EH (cell line): ENCODE data around the gene ENO2.

ENCODE experiments used
- DNase-seq: peaks from one replicate; pipeline ENCODE4 v3.0.0-alpha.2; 2015; ENCODE audit warnings: low read depth

ENO2 gene

DNA sequence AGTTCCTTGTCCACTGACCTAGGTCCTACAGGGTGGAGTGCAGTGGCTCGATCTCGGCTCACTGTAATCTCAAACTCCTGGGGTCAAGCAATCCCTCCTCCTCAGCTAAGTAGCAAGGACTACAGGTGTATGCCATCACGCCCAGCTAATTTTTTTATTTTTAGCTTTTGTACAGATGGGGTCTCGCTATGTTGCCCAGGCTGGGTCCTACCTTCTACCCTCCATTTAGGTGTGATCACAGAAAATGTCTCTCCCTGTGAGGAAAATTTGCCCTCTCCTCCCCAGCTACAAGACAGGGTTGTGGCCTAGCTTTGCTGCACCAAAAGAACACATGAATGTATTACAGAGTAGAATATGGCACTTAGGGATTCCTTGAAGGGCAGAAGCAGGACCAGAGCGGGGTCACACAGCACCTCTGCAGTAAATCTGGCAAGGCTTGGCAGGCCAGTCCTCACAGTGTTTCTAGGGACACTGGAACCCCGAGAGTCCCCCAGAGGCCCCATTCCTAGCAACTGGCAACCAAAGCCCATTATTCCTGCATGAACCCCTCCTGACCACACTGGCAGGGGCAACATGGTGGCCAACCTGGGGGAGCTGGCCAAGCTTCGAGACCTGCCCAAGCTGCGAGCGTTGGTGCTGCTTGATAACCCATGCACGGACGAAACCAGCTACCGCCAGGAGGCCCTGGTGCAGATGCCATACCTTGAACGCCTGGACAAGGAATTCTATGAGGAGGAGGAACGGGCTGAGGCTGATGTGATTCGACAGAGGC lies 2.0 kb upstream of the ENO2 start:
- no peak for DNase-seq

DNA sequence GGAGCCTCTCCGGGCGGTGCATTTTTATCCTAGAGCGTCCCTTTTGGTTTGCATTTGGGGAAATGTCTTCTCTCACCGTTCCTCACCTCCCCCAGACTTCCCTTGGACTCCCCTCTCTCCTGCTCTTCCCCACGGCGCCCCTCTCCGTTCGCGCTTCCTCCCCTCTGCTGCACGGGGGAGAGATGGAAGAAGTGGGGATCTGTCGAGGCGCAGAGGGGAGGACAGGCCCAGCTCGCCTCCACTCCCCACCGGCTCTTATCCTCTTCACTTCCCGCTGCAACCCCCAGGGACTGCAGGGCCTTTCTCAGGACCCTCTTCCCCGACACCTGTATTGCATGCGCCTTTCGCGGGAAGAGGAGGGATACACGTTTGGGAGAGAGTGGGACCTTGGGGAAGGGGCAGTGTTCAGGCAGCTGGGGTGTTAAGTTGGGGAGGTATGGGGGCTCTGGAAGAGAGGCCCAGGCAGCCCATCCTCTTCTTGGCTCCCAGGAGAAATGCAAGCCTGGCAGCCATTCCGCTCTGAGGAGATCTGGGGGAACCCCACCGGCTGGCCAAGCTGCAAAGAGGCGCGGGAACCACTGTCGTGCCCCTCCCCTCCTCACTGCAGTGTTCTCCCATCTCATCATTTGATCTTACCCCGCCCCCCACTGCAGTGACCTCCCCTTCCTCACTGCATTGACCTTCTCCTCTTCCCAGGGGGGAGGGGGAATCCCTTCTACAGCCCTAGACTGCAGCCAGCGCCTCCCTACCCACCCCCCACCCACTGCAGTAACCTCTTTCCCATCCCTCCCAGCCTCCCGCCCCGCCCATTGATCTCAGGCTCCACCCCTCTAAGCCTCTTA lies 788 bp downstream of the ENO2 start:
- peak; percentile 47 for DNase-seq

DNA sequence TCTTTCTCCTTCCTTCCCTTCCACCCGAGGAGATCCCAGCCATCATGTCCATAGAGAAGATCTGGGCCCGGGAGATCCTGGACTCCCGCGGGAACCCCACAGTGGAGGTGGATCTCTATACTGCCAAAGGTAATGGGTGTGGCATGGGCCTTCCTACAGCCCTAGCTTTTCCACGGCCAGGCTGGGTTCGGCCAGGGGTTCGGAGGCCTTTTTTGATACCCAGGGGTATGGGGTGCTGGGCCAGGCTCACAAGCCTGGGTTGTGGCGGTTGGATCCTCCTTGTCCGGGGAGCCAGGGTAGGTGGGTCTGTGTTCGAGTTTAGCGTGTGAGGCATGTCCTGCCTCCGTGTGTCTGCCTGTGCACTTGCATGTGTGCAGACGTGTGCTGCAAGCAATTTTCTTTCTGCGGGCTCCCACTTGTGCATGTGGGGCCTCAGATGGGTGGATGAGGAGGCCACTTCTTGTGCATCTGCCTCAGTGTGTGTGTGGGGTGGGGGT lies 1.5 kb downstream of the ENO2 start:
- no peak for DNase-seq

DNA sequence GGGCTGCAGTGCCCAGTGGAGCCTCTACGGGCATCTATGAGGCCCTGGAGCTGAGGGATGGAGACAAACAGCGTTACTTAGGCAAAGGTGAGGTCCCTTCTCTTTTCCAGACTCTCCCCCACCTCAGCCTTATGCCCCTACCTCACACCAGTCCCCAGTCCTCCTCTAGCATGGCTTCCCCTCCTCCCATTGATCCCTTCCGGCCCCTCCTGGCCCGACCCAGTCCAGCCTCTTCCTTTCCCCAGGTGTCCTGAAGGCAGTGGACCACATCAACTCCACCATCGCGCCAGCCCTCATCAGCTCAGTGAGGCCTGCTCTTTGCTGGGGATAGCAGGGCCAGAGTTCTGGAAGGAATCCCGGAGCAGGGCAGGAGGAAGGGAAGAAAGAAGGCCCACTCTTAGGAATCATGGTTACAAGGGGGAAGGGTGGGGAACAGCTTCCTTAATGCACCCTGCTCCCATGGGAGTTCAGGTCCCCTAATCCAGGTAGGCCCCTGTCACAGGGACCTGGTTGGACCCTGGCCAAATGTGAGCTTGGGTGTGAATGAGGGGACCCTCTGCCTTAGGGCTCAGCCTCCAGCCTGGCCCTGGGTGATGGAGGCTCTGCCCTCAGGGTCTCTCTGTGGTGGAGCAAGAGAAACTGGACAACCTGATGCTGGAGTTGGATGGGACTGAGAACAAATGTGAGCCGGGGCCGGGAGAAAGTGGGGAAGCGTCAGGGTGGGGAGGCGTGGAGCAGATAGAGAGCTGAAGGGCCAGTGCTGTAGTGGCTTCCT lies 2.2 kb downstream of the ENO2 start:
- no peak for DNase-seq

DNA sequence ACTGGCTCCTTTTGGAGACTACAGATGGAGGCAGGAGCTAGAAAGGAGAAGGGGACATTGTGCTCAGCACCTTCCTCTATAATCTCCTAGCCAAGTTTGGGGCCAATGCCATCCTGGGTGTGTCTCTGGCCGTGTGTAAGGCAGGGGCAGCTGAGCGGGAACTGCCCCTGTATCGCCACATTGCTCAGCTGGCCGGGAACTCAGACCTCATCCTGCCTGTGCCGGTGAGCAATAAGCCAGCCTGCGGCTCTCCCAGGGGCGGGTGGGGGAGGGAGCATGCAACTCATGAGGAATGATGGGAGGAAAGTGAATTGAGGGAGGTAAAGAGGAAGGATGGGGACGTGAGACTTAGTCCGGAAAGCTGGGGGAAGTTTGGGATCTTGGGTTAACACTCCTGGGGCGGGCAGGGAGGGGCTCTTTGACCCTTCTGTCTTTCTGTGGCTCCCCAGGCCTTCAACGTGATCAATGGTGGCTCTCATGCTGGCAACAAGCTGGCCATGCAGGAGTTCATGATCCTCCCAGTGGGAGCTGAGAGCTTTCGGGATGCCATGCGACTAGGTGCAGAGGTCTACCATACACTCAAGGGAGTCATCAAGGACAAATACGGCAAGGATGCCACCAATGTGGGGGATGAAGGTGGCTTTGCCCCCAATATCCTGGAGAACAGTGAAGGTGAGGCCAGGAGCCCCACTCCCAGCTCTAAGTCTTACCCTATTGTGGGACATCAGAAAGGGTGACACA lies 3.3 kb downstream of the ENO2 start:
- peak; percentile 58 for DNase-seq

DNA sequence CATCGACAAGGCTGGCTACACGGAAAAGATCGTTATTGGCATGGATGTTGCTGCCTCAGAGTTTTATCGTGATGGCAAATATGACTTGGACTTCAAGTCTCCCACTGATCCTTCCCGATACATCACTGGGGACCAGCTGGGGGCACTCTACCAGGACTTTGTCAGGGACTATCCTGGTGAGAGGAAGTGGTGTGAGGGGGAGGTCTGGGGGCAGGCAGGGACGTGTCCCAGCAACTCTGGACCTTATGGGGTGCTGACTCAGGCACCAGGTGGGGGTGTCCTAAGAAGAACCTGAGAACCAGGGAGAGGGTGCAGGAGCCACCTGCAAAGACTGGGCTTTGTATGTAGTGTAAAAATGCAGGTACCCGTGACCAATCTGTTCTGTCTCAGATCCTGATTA lies 5.2 kb downstream of the ENO2 start:
- DNase-seq = no peak

DNA sequence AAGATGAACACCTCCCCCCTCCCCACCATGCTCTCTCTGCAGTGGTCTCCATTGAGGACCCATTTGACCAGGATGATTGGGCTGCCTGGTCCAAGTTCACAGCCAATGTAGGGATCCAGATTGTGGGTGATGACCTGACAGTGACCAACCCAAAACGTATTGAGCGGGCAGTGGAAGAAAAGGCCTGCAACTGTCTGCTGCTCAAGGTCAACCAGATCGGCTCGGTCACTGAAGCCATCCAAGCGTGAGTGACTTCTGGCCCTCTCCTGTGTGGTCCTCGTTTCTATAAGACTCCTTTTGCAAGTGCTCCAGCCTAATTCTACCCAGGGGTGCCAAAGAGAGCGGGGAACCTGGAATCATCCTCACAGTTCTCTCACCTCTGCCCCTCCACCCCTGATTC lies 7.2 kb downstream of the ENO2 start:
- no peak for DNase-seq

DNA sequence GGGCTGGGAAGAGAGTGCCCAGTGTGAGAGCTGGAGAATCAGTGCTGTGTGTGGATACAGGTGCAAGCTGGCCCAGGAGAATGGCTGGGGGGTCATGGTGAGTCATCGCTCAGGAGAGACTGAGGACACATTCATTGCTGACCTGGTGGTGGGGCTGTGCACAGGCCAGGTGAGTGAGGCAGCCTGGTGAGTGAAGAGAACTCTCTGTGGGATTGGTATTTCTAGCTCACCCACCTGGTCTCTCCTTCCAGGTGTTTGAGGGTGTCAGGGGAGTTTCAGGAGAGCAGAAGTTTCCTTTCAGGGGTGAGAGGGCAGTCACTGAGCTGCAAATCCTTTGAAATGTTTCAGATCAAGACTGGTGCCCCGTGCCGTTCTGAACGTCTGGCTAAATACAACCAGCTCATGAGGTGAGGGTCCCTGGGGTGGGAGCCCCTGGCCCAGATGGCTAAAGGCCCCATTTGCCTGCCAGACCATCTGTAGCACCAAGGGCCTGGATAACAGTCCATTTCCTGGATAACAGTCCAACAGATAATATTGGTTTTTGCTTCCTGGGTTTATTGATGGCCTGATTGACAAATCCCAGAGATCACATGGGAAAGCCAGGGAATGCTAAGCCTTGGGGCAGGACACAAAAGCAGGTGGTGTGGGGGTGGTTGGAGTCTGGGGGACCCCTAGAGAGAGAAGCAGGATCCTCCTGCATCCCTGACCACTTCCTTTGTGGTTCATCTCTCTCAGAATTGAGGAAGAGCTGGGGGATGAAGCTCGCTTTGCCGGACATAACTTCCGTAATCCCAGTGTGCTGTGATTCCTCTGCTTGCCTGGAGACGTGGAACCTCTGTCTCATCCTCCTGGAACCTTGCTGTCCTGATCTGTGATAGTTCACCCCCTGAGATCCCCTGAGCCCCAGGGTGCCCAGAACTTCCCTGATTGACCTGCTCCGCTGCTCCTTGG lies 7.9 kb downstream of the ENO2 start:
- DNase-seq = no peak

DNA sequence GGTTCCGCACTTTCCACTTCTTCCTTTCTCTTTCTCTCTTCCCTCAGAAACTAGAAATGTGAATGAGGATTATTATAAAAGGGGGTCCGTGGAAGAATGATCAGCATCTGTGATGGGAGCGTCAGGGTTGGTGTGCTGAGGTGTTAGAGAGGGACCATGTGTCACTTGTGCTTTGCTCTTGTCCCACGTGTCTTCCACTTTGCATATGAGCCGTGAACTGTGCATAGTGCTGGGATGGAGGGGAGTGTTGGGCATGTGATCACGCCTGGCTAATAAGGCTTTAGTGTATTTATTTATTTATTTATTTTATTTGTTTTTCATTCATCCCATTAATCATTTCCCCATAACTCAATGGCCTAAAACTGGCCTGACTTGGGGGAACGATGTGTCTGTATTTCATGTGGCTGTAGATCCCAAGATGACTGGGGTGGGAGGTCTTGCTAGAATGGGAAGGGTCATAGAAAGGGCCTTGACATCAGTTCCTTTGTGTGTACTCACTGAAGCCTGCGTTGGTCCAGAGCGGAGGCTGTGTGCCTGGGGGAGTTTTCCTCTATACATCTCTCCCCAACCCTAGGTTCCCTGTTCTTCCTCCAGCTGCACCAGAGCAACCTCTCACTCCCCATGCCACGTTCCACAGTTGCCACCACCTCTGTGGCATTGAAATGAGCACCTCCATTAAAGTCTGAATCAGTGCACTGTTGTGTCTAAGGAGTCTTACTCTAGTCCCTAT lies 8.8 kb downstream of the ENO2 start:
- no peak for DNase-seq

DNA sequence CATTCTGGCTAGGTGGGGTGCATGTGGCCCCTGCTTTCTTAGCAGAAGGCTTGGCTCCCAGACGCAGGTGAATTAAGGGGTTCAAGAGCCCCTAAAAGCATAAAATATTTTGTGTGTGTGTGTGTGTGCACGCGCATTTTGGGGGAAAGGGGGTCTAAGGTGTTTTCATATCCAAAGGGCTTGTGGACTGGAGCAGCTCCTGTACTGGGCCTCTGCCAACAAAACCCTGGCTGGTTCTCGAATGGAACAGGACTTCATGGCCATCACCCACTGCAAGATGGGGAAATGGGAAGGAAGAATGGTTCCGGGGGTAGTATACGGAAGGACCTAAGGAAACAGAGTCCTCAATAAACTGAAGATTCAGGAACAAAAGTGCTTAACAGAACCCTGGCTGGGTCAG lies 9.5 kb downstream of the ENO2 start:
- no peak for DNase-seq

DNA sequence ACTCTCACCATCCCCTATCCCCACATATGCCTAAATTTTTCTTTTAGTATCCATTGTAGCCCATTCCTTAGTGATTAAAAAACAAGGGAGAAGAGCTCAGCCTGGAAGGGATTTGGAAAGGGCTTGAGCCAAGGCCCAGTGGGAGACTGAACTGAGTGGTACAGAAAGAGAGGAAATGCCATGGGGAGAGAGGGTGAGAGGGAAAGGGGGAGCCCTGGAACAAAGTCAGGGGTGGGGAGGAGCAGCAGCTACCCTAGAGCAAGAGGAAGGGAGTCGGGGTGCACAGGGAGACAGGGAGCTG lies 10.8 kb downstream of the ENO2 start:
- DNase-seq = no peak

DNA sequence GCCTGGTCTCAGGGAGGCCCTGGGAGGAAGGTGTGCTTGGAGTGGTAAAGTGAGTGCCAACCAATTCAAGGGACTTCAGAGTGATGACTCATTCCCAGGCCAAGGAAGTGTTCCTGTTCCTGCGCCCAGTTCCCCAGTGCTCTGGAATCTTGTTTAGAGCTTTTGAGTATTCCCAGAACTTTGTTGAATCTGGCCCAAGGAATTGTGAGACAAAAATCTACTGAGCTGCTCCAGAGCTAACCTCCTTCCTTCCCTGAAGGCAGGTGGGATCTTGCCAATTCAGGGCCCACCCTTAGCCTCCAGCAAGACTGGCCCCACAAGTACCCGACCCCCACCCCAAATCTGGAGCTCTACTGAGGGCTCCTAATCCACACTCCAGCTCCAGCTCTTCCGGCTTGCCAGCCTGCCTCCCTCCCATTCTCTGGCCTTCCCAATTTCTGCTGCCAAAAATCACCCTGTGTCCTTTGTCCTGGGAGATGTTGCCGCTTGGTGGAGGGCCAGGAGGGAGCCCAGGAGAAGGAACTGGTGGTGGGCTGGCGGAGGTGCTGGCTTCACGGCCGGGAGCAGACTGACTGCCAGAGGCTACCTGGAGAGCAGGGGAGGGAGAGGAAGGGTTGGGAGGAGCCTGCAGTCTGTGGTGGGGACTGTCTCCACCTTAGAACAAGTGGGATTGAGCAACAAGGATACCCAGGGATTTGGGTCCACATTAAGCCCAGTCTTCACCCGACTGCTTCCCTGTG lies 11.3 kb downstream of the ENO2 start:
- DNase-seq = peak; percentile 94

DNA sequence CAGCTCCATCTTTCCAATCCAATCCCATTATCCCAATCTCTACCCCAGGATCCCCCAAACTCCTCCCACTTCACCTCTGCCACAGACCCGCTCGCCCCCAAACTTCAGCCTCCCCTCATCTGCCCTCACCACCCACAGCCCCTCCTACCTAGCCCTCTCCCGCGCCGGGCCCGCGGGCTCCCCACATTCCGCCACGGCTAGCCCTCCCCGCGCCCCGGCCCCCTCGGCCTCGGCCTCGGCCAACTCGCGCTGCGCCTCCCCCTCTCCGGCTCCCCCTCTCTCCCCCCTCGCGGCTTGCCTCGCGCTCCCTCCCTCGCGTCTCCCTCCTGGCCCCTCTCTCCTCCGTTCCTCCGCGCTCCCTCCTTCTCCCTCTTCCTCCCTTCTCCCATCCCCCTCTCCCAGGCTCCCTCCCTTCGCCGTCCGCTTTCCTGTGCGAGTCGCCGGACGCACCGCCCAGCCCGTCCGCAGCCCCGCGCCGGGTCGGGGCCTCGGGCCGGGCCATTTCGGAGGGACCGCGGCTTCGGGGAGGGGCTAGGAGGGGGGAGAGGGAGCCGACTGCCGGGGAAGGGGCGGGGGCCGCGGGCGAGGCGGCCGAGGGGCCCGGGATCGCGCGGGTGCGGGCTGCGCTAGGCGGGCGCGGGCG lies 13.1 kb downstream of the ENO2 start, which contains the start of gene ATN1:
Gene ATN1, plus strand, starts transcription at position 581 of the 643 bp plus-strand sequence. CDS start 6,043 bp downstream, outside the sequence.
- peak; percentile 88 for DNase-seq

DNA sequence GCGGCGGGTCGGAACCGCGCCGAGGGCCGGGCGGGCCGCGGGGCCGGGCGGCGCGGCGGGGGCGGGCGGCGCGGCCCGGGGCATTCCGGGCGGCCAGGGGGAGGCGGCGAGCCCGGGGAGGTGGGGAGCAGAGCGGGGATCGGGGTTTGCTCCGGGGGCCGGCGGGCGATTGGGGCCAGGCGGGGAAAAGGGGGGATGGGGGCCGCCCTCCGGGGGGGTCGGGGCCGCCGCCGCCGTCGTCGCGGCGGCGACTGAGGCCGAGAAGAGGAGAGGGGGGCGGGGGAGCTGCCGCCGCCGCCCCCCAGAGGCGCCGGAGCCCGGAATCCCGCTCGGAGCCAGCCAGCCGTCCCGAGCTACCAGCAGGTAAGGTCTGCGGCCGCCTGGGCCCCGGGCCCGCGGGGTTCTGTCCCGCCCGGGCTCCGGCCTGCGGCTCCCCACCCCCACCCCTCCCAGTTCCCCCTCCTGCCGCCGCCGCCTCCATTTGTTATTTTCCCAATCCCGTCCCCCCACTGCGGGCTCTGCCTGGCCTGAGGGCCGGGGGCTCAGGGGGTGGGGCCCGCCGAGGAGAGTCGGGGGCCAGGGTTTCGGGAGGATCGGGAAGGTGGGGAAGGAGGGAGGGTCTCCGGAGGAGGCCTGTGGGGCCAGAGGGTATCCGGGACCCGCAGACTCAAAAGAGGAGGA lies 13.8 kb downstream of the ENO2 start:
- no peak for DNase-seq

DNA sequence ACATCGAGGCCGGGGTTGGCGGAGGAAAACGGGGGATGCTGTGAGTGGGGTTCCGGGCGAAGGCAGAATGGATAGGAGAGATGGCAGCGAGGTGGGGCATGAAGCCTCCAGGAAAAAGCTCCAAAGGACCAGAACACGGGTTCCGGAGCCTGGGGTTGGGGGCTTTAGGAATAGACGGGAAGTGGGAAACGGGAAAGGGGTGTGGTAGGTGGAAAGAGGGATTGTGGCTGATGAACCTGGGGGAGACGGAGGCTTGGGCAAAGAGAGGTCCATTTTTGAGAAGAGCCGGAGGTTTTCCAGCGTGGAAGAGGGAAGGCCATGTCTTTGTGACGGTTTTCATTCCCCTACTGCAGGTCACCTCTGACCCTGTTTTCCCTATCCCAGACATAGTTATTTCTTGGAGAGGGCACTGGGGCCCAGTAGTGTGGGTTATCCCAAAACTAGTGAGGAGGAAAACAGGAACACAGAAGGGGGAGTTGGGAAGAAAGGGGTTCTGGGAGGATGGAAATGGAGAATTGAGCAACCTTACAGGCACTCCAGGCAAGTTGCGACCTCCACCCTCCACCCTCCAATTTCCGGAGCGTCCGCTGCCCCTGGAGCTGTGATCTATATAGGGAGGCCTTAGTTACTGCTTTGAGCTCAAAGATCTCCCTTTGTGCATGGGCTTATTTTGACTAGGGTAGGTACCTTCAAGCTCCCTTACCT lies 14.5 kb downstream of the ENO2 start:
- DNase-seq = no peak

DNA sequence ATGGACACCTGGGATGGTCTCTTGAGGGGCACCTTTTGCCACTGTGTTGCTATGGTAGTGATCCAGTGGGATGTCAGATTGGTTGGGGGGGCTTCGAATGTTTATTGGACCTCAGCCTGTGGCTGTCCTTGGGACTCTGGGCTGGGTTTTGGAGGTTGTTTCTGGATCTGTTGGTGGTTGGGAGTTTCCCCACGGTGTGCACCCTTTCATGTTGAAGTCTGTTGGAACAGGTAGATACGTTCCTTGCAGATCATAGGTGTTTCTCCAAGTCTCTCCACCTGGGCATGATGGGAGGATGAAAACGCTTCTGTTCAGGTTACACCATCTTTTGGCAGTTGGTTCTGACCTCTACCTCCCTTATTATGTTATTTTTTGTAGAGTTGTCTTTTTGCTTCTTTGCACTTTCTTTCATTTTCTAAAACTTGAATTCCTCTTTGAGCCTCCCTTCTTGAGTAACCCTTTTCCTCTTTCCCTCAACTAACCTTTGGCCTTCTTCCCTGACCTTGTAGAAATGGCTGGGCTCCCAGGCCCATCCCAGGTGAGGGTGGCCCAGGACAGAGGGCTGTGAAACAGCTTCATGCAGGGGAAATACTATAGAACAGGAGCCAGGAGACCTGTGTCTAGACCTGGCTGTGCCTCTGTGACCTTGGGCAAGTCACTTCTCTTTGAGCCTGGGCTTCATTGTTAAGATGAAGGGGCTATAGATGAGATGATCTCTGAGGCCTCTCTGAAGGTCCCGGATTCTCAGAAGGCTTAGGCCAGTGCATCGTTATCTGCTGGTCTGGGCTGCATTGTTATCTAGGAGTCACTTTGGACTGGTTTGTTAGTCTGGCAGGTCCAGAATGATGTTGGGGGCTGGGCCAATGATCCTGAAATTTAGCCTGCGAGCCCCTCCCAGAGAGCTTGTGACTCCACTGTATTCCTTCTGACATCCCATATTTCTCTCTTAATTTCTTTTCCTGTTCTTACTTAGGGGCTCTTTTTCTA lies 15.4 kb downstream of the ENO2 start:
- no peak for DNase-seq
